Measurements from ENCODE around the gene LSP1.

LSP1 gene

DNA sequence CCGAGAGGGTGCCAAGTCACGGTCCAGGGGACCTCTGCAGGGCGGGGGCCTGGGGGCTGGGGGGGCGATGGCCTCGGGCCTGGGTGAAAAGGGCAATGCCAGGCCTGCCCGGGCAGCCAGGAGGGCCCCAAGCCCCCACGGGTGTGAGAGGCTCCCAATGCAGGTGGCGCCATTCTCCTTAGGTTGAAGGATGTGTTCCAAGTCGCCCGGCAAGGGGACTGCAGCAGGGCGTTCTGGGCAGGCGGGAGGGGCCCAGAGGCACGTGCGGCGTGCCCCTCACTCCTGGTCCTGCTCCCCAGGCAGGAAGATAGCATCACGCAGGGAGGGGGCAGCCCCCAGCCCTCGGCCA lies 14.8 kb upstream of the LSP1 start:
- no peak for DNase-seq

DNA sequence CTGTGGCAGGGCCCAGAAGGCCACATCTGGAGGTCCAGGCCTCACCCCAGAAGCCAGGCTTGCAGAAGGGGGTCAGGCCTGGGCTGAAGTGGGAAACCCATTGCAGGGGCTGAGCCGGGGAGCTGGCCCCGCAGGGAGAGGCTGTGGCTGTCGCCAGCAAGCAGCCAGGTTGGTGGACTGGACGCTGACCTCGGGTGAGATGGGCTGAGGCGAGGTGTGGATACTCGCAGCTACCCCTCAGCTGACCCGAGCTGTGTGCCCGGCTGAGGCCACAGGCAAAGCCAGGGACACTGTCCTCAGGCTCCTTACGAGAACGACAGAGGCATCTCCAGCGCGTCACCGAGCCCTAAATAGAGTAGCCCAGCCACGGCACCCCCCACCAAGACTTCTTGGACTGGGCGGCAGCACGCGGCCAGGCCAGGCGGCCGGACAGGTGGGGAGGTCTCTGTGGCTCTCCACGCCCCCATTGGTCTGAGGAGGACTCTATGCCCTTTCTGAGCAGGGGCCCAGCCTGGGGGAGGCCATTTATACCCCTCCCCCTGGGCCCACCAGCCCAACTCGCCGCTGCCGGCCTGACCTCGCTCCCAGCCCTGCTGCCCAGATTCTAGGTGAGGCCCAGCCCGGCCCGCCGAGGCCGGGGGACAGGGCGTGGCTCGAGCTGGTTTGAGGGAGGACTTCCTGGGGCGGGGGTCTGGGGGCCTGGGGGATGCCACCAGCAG lies 14.3 kb upstream of the LSP1 start, which contains the start of gene TNNI2:
Gene TNNI2 (plus strand): TSS at position 556 of the 719 bp plus-strand sequence. CDS start 716 bp downstream, outside the sequence.
- no peak for DNase-seq

DNA sequence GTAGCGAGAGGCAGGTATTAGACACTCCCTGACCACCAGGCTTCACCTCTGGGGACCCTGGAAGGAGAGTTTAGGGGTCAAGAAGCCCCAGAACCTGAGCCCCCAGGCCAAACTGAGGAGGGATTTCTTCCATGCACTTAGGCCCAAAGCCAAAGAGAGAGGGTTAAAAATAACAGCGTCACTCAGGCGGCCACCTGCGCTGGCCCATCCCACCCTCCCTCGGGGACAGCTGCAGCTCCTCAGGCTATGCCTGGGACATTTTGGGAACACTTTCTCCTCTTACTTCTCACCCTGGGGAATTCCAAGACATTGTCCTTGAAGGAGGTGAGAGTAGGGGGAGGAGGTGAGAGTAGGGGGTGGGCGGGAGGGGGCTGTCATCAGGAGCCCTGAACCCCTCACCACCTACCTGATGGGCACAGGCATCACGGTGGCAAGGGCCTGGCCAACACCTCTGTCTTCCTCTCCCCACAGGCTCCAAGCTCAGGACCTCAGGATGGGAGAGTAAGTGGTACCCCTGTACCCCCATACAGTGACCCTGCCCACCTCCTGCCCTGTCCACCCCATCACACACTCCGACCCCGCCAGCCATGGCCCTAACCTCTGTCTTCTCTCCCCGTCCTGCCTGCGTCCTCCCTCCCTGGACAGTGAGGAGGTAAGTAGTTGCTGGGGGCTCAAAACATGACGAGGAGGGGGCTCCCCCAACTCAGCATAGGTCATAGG lies 13.5 kb upstream of the LSP1 start:
- DNase-seq = no peak

DNA sequence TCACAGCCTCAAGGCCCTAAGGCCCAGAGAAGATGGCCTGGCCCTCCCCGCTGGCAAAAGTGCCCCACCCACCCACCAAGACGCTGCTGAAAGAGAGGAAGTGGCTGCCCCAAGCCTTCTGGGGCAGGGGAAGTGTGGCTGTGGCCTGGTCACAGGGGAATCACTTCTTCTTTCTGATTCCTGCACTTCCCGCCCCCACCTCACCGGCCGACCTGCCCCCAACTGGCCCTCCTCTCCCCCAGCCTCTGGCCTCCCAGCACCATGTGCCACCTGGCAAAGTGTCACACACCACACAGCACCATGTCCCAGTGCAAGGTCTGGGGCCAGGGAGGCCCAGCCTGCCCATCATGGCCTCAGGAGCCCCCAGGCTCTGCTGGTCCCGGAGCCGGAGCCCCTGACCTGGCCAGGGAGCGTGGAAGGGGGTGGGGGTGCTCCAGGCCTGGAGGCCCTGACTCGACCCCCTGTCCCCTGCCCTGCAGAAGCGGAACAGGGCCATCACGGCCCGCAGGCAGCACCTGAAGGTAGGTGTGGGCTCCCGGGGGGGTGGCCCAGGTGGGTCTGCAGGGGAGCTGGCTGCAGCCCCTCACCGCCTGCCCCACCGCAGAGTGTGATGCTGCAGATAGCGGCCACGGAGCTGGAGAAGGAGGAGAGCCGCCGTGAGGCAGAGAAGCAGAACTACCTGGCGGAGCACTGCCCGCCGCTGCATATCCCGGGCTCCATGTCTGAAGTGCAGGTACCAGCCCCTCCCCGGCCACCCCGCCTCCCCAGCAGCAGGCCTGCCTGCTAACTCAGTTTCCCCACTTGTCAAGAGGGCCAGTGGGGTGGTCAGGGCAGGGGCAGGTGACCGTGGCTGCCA lies 12.7 kb upstream of the LSP1 start:
- no peak for DNase-seq

DNA sequence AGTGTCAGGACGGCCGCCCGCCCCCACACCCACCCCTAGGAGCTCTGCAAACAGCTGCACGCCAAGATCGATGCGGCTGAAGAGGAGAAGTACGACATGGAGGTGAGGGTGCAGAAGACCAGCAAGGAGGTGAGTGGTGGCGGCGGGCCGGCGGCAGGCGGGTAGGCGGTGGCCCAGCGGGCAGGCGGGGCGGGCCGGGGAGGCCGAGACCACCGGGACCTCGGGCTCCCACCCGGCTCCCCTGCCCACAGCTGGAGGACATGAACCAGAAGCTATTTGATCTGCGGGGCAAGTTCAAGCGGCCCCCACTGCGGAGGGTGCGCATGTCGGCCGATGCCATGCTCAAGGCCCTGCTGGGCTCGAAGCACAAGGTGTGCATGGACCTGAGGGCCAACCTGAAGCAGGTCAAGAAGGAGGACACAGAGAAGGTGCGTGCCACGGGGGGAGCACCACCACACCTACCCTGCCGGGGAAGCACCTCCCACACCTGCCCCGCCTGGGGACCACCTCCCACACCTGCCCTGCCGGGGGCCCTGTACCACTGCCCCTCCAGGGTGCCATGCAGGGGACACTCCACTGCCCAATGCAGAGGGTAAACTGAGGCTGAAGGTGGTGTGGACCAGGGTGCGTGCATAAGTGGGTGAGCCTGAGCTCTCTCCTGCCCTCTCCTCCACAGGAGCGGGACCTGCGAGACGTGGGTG lies 12.0 kb upstream of the LSP1 start:
- DNase-seq = no peak

DNA sequence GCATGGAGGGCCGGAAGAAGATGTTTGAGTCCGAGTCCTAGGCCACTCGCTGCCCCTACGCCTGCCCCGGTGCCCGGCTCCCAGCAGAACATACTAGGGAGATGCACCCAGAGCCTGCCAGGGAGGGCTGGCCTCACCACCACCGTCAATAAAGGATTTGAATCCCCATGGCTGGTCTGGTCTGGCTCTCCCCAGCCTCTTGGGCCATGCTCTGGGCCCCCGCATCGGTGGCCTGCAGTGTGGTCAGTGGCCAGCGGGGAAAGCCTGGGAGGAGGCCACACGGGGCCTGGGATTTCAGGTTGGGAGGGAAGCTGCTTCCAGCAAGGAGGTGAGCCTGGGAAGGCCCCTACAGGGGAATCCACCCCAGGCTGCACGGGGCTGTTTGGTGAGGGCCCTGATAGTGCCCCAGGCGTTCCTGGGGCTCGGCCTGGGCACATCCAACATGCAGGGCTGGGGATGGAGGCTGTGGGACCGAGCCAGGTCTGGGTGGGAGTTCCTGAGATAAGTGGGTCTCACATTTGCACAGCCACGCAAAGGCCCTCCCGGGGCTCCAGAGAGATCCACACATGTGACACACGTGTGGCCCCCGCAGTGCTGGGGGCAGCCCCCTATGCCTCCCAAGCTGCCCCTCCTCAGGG lies 11.3 kb upstream of the LSP1 start:
- no peak for DNase-seq

DNA sequence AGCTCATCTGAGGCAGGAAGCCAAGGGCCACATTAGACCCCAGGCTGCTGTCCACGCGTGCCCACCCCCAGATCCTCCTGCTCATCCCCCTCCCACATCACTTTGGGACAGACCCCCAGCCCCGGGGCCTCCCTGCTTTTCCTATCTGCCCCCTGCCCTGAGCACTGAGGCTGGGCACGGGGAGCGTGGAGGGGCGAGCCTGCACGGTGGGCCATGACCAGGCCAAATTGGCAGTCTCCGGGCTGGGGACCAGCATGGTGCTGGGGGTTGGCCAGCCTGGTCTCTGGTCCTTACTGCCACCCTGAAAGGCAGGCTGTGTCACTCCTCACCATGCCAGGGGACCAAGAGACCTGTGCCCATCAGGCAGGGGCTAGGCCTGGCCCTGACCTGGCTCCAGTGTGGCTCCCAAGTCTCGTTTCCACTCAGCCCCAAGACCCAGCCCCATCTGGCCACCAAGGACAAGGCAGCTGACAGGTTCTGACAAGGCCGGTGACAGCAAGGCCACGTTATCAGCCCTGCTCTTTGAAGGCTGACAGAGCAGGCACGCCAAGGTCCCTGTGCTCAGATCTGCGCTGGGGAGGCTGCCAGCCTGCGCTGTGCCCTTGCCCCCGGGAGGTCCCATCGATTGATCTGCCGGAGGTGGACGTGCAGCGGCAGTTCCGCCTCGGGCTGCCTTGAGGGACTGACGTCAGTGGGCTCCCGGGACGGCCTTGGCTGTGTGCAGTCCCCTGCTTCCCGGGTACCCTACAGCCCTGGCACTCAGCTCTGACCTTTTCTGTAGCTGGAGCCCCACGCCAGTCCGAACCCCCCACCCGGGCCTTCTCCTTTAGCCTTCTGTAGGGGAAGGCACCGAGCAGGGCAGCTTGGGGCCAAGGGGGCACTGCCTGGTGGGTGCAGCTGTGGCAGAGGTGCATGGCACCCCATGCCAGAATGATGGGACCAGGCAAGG lies 10.5 kb upstream of the LSP1 start:
- DNase-seq = no peak

DNA sequence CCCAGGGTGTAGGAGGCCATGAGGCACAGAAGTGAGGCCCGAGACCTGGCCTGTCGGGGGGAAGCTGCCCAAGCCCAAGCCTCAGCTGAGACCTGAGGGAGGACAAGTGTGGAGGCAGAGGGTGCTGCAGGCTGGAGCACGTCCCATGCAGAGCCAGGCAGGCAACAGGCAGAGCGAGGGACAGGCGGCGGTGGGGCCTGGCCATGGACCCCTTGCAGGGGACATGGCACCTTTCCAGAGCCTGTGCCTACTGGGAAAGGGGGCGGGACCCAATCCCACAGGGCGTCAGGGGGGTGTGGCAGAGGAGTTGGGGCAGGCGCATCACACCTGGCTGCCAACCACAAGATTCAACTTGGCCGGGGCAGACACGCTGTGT lies 9.8 kb upstream of the LSP1 start:
- no peak for DNase-seq

DNA sequence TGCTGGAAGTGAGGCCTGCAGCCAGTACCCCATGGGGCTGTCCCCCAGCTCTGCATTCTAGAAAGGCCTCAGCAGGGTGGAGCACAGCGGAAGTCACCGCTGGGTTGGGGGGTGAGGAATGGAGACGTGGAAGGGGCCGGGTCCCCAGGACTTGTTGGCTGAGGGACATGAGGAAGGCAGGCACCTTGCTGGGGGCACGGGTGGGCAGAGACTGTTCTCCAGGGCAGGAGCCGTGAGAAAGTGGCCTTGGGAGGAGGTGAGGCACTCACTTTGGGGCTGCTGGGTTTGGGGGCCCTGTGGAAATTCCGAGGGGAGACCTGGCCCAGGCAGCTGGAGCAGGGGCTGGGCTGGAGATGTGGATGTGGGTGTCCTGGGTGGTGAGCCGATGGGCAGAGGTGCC lies 9.1 kb upstream of the LSP1 start:
- no peak for DNase-seq

DNA sequence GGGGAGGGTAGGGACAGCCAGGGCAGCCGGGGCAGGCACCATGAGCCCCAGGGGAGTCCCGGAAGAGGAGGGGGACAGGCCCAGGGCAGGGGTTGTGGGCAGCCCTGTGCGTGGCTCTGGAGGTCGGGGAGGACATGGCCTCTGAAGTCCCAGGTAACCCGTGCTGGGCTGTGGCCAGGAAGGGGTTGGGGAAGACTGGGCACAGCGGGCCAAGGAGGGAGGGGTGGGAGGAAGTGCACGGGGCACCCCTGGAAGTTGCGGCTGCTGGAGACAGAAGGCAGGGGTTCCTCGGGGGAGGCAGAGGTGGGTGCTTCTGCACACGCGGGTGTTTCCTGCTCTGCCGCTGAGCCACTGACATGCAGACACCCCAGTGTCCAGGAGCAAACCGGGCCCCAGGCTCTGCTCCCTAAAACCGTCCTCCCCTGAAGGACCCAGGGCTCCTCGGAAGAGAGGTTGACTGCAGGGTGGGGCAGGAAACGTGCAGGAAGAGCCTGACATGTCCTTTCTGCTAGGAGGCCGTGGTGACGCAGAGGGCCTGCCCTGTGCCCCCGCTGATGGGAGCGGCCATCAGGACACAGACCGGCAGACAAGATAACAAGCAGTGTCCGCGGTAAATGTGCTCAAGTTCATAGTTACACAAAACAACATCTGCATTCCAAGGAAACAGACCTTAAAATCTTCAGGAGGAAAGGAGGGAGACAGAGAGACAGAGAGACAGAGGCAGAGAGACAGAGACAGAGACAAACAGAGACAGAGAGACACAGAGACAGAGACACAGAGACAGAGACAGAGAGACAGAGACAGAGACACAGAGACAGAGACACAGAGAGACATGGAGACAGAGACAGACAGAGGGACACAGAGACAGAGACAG lies 8.4 kb upstream of the LSP1 start:
- DNase-seq = no peak

DNA sequence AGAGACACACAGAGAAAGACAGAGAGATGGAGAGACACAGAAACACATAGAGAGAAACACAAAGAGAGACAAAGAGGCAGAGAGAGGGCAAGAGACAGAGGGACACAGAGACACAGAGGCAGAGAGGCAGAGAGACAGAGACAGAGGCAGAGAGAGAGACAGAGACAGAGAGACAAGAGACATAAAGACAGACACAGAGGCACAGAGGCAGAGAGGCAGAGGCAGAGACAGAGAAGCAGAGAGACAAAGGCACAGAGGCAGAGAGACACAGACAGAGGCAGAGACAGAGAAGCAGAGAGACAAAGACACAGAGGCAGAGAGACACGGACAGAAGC lies 7.8 kb upstream of the LSP1 start:
- no peak for DNase-seq

DNA sequence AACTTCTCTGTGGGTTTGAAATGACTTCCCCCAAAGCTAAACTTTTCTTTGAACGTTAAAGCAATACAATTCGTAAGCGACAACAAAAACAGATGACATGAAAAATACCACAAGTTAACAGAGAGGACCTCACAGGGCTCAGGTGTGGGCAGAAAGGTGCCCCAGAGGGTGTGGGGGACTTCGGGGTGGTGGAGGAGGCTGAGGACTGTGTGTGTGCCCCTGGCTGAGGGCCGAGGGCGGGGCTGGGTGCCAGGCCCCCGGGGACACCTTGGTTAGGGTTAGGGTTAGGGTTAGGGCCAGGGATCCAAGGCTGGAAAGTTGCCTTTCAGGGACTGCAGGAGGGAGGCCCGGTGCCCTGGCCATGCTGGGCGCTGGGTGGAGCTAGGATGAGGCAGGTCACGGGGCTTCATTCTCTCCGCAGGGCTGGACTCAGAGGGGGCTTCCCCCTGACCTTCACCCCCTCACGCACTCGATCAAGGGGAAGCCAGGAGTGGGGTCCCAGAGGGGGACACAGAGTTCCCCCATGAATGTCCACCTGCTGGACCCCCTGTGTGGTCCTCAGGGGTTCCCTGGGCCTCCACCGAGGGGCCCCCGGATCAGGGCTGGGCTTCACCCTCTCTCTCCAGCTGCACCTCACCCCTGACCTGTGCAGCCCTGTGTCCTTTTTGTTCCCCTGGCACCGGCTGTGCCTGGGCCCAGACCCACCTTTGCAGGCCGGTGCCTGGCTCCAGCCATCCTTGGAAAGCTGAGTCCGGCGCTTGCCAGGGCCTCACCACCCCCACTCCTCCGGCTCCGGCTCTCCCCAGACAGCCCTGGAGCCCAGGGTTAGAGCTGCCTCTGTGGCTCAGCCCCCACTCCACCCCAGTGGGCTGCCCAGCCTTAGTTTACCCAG lies 7.1 kb upstream of the LSP1 start:
- DNase-seq = no peak

DNA sequence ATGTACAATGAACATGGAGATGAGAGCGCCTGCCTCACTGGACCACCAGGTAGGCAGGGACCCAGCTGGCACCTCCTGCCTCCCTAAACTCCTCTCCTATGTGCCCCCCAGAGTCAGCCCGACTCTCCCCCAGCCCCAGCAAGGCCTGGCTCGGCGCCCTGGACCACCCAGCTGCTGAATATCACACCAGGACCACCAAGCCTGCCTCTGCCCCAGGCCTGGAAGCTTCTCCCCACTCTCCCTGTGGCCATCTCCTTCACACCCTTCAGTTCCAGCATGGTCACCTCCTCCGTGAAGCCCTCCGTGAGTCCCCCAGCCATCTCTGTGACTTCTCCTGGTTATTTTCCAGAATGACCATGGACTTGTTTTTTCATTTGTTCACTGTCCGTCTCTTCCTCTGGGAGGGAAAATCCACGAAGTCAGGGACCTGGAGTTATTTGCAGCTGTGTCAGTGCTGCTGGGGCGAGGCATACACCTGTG lies 6.4 kb upstream of the LSP1 start:
- no peak for DNase-seq

DNA sequence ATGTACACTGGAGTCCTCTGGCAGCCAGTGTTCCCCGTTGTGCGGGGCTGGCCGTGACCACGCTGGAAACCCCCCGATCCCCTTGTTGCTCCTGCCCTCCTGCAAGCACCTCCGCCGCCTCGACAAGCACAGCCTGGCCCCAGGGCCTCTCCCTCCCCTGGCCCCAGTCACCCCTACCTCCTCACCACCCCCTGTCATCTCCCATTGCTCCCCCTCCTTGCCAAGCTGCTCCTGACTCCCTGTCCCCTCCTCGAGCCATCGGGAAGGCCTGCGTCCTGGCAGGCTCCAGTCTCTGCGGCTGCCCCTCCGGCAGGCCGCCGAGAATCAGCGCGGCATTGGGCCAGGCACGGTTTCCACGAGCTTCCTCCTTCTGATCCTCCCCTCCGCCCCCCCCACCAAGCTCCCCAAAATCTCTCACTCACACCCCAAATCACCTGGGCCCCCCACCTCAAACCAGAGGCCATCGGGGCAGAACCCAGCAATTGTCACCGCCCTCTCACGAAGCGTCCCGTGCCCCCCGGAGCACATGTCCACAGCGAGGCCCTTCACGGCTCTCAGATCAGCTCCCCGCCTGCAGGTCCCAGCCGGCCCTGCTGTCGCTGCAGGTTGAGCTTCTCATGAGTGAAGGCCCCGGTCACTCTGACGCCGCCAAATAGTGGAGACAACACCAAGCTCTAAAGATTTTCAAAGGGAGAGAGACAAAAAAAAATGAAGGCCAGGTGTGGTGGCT lies 5.7 kb upstream of the LSP1 start:
- no peak for DNase-seq

DNA sequence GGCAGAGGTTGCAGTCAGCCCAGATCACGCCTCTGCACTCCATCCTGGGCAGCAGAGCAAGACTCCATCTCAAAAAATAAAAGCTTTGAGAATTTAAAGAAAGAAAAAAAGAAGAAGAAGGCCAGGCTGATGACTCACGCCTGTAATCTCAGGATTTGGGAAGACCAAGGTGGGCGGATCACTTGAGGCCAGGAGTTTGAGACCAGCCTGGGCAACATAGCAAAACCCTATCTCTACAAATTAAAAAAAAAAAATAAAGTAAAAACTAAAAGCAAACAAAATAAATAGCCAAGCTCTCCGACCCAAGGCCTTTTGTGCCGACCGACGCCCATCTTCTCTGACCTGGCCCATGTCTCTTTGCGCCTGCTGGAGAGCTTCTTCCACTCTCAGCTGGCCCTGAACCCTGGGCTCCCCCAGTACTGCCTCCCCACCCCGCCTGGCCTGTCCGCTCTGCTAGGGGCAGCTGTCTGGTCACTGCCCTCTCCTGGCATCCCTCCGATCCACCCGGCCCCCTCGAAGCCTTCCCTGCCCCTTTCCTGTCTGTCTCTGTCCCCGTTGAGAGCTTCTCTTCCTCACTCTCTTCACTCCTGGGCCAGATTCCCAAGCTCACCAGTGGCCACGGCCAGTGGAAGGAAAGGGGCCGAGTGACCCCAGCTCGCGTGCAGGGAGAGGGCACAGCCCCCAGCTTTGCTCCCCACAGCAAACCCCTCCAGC lies 4.8 kb upstream of the LSP1 start:
- no peak for DNase-seq

DNA sequence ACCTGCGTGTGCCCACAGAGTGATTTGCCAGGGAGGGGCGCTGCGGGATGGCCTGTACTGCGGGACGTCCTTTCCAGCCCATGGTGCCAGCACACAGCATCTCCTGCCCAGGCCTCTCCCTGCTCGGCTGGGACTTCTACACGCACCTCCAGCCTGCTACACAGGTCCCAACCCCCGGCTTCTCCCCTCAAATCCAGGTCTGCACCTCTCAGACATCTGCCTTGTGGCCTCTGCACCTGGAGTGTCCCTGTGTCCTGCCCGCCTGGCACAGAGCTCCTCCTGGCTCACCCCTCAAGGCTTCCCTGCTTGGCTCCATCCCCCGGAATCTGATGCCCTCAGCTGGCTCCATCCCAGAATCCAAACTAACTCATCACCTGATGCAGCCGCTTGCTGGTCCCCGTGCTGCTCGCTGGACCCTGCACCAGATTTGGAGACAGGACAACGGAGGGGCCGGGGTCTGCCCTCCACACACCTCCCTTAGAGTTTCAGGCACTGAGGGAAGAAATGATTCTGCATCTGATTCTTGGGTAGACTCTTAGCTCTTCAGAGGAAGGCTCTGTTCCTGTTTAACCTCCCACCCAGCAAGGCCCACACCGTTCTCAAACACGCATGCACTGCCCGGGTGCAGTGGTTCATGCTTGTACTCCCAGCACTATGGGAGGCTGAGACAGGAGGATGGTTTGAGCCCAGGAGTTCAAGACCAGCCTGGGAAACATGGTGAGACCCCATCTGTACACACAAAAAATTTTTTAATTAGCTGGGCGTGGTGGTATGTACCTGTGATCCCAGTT lies 4.0 kb upstream of the LSP1 start:
- no peak for DNase-seq

Data from DMS 273 treated with DMSO at 0.1 percent for 48 hours (cell line).